Measurements from ENCODE around the gene STRA8. TPM values are rescaled to one million over a fixed set of nuclear protein-coding genes. Genes with fewer than 3 reads are reported as not detected.

The STRA8 gene
- total RNA-seq, 1 experiment from 2014 or later, result not detected

GRCh38 chr7:135239263-135239662, 5.6 kb downstream of the STRA8 start:
- no peak overlapping the region for H4K91ac ChIP-seq (ENCODE audit: insufficient read length, low read depth, low read length)
- WGBS (ENCODE audit: extremely low coverage, insufficient read length, low lambda C conversion rate), result no CpG with 5 or more reads among the region's 7 CpGs
- no peaks in the 10 kb centered on the region for H4K20me1 ChIP-seq (ENCODE audit: control insufficient read depth, insufficient read depth, insufficient read length)
- H2BK5ac ChIP-seq (ENCODE audit: insufficient read length, low read length), result no peak overlapping the region
- H2BK120ac ChIP-seq (ENCODE audit: low read depth, low read length, poor library complexity, severe bottlenecking), result no peak overlapping the region
- no peaks in the 10 kb centered on the region for H3K79me2 ChIP-seq (ENCODE audit: insufficient read depth, low read length)
- DNase-seq, result no peak
- Mint-ChIP-seq H3K9me3 (no peaks in the 10 kb centered on the region), H3K27ac (no peak overlapping the region), H3K27me3 (ENCODE audit: low read depth) (no peaks in the 10 kb centered on the region; the same call in 1 of the 2 replicates), H3K4me1 (peaks cover 19 to 21% of the 10 kb centered on the region in 2 experiments), H3K36me3 (ENCODE audit: insufficient read depth in 1 of 3, low read depth in 3 of 3) (no peaks in the 10 kb centered on the region), H3K4me3 (no peak overlapping the region)
- no peak overlapping the region for H3K9ac ChIP-seq (ENCODE audit: extremely low read depth, insufficient read length, low read length)
- H3K23me2 ChIP-seq (ENCODE audit: insufficient read length, low read depth, low read length, poor library complexity, severe bottlenecking), result no peaks in the 10 kb centered on the region
- no peak overlapping the region for H2BK12ac ChIP-seq (ENCODE audit: insufficient read length, low read depth, low read length)
- no peak overlapping the region for H2BK20ac ChIP-seq (ENCODE audit: low read depth, low read length, poor library complexity, severe bottlenecking)
- 0 out of 2 replicates have a peak, but pooled peaks cover 5% of the 10 kb centered on the region for H3K4me1 ChIP-seq (ENCODE audit: insufficient read depth, low read length)
- no peaks in the 10 kb centered on the region for H3K9me3 ChIP-seq (ENCODE audit: control insufficient read depth, low read depth, low read length)
- H3K4ac ChIP-seq (ENCODE audit: low read depth, low read length), result no peak overlapping the region
- no peak overlapping the region for H3K4me2 ChIP-seq (ENCODE audit: insufficient read depth, insufficient read length, low read length)
- H2AK5ac ChIP-seq (ENCODE audit: insufficient read length, low read length), result no peak overlapping the region
- H3K56ac ChIP-seq (ENCODE audit: insufficient read length, low read depth, low read length), result no peak overlapping the region
- TF ChIP-seq, protein P1, sequence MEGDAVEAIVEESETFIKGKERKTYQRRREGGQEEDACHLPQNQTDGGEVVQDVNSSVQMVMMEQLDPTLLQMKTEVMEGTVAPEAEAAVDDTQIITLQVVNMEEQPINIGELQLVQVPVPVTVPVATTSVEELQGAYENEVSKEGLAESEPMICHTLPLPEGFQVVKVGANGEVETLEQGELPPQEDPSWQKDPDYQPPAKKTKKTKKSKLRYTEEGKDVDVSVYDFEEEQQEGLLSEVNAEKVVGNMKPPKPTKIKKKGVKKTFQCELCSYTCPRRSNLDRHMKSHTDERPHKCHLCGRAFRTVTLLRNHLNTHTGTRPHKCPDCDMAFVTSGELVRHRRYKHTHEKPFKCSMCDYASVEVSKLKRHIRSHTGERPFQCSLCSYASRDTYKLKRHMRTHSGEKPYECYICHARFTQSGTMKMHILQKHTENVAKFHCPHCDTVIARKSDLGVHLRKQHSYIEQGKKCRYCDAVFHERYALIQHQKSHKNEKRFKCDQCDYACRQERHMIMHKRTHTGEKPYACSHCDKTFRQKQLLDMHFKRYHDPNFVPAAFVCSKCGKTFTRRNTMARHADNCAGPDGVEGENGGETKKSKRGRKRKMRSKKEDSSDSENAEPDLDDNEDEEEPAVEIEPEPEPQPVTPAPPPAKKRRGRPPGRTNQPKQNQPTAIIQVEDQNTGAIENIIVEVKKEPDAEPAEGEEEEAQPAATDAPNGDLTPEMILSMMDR (conservative IDR thresholded peaks at IDR 0.05), result no peak
- no peak overlapping the region for H2BK15ac ChIP-seq (ENCODE audit: low read depth, low read length)
- no peak overlapping the region for H3K18ac ChIP-seq (ENCODE audit: insufficient read length, low read depth, low read length)
- H3K79me1 ChIP-seq (ENCODE audit: insufficient read depth, low read depth, low read length, poor library complexity, severe bottlenecking), result no peaks in the 10 kb centered on the region
- H3K27me3 ChIP-seq (ENCODE audit: insufficient read depth, low read length), result no peaks in the 10 kb centered on the region
- no peak overlapping the region for H4K8ac ChIP-seq (replicated peaks; ENCODE audit: insufficient read length, low read depth, low read length)
- no peak overlapping the region for H2AFZ ChIP-seq (ENCODE audit: low read length)
- no peak overlapping the region for H3K14ac ChIP-seq (ENCODE audit: insufficient read depth, low read length)
- H4K5ac ChIP-seq (ENCODE audit: insufficient read length, low read depth, low read length), result no peak overlapping the region
- no peak overlapping the region for H3T11ph ChIP-seq (ENCODE audit: low read length)
- no peak overlapping the region for H3K23ac ChIP-seq (ENCODE audit: insufficient read length, low read depth, low read length)
- no peak overlapping the region for H3K27ac ChIP-seq (ENCODE audit: insufficient read length, low read depth, low read length)

All from H9 (cell line).